DMS53 treated with DMSO at 0.1 percent for 48 hours (cell line): ENCODE results near the gene B4GALT2.
A peak's percentile ranks its signal among the peaks of the same experiment; 100 is the strongest.

Experiments used
- DNase-seq: peaks from one replicate; lab custom pipeline; 2025; ENCODE audit not compliant: unreplicated experiment; lab: John Stamatoyannopoulos, UW

The B4GALT2 gene

DNA sequence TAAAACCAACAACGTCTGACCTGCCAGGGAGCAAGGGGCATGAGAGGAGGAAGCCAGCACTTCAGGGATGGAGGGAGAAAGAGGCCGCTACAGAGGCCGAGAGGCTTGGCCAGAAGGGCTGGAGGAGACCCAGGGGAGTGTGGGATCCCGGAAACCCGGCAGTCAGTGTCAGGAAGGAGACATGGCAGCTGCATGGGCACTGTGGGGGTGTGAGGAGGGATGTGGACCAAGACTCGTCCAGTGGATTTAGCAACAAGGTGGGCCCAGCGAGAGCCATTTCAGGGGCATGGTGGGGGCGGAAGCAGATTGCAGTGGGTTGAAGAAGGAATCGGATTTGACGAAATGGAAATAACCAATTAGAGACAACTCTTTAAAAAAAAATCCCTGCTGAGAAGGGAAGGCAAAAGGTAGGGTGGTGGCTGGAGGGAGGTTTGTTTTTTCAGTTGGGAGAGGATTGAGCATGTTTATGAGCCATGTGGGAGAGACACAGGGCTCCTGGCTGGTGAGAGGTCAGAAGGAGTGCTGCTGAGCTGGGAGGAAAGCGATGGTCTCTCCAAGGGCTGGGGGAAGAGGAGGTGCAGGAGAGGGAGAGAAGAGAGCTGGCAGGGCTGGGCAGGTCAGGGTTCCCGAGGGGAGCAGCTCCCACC is 4.4 kb downstream of the B4GALT2 start:
- no peak for DNase-seq

DNA sequence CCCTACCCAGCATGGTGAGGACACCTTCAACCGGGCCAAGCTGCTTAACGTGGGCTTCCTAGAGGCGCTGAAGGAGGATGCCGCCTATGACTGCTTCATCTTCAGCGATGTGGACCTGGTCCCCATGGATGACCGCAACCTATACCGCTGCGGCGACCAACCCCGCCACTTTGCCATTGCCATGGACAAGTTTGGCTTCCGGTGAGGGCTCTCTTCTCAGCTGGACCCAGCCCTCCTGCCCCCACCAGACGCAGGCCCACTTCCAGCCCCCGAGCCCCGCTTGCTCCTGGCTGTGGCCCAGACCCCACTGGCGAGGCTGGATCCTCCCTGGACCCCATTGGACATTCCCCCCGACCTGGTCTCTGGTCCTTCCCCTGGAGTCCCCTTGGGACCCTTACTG is 5.8 kb downstream of the B4GALT2 start:
- no peak for DNase-seq

DNA sequence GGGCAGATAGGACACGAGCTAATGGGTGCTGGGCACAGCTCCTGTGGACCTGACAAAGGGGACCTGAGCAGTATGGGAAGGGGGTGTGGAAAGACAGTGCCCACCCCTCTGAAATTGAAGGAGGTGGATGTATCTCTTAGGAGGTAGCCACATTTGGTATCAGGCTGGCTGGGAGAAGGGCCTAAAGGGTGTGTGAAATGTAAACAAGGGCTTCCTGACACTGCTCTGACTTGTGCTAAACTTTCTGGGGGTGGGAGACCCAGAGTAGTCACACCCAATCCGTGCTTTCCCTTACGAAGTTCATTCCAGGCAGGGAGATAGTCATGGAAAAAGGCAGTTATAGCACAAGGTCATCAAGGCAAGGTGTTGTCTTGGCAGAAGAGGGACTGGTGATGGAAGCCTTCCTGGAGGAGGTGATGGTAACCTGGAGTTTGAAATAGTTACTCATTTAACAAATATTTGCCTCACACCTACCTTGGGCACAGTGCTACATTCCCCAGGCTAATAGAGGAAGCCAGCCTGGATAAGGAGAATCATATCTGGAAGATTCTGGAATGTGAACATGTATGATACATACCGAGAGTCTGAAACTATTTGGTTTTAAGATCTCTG is 7.1 kb downstream of the B4GALT2 start:
- no peak for DNase-seq

DNA sequence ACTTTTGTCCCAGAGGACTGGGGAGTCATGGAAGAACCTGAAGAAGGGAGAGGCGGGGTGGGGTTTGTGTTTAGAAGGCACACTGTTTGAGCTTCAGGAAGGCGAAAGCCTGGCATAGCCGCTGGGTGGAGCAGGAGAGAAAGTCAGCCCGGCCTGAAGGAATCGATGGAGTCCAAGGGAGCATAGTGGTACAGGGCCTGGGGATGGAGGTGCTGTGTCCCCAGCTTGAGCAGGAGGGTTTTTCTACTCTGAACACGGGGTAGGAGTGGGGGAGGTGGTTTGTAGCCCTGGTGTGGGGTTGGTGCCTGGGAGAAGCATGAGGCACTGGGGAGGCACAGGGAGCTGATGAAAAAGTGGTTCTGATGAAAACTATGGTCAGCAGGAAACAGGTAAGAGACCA is 7.7 kb downstream of the B4GALT2 start:
- no peak for DNase-seq

DNA sequence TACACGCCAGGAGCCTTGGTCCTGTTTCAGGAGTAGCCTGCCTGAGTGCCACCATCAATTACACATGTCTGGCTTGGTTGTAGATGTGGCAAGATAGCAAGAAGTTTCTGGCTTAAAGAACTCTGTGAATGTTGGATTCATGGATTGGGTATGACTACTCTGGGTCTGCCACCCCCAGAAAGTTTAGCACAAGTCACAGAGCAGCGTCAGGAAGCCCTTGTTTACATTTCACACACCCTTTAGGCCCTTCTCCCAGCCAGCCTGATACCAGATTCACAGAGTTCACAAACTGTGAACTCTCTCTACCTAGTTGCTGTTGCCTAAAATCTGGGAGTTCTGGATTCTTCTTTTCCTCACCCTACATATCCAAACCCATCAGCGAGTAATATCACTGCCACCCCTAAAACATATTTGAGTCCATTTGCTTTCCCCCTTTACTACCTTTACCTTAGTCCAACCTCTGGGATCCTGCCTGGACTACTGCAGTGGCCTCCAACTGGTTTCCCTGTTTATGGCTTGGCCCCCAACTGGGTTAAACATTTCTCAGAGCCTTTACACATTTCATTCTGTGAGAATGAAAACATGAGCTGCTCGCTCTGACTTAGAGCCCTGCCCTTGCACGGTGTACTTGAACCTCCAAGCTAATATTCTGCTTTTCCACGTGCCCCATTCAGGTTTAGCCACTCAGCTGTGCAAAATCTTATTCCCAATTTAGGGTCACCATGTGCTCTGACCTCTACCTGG is 8.3 kb downstream of the B4GALT2 start:
- DNase-seq = no peak

DNA sequence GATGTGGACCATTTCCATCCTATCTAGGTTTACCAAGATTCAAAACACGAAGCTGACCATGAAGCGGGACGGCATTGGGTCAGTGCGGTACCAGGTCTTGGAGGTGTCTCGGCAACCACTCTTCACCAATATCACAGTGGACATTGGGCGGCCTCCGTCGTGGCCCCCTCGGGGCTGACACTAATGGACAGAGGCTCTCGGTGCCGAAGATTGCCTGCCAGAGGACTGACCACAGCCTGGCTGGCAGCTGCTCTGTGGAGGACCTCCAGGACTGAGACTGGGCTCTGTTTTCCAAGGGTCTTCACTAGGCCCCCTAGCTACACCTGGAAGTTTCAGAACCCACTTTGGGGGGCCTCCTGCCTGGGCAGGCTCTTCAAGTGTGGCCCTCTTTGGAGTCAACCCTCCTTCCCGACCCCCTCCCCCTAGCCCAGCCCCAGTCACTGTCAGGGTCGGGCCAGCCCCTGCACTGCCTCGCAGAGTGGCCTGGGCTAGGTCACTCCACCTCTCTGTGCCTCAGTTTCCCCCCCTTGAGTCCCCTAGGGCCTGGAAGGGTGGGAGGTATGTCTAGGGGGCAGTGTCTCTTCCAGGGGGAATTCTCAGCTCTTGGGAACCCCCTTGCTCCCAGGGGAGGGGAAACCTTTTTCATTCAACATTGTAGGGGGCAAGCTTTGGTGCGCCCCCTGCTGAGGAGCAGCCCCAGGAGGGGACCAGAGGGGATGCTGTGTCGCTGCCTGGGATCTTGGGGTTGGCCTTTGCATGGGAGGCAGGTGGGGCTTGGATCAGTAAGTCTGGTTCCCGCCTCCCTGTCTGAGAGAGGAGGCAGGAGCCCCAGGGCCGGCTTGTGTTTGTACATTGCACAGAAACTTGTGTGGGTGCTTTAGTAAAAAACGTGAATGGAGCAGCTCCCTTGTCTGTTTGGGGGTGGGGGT is 11.5 kb downstream of the B4GALT2 start:
- DNase-seq = no peak

DNA sequence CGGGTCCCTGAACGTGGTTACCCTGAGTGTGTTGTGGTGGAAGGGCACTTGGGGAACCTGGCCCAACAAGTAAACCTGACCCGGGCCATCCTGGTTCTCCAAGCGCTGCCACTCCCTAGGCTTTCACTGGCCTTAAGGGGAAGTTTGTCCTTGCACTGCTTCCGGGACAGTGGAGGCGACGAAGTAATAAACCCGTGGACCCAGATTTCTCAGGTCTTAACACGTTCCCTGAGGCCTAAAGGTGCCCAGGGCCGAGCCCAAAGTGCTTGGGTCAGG is 12.1 kb downstream of the B4GALT2 start:
- no peak for DNase-seq

DNA sequence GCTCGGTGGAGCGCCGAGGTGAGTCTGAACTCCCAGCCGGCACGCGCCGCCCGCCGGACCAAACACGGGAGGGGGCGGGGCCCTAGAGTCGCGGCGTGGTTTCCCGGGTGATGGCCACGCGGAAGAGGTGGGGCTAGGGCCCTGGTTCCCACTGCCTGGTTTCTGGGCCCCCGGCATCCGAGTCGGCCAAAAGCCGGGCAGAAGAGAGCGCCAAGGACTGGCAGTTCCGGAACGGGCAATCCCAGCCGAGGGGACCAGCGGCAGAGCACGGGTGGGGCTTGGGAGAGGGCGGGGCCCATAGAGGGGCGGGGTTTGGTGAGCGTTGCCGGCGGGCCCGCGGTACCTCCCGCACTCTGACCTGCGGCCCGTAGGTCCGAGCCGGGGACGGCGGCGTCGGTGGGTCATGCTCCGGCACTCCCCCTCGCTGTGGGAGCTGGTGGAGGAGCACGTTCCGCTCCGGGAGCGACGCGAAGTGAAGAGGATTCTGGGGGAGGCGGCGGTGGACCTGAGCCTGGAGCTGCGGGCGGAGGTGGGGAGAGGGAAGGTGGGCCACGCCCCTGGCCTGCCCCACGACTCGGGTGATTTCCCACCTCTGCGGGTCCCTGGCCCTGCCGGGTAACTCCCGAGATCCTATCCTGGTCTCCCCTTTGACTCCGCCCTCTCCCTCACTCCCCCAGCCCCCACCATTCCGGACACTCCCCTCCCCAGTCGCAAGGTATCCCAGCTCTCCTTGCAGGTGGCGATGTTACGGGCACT is 12.6 kb downstream of the B4GALT2 start, which contains the start of gene CCDC24:
Gene CCDC24 (plus strand): TSS at position 124 of the 756 bp plus-strand sequence. CDS start 280 bp downstream, at position 404.
- peak; percentile 81 for DNase-seq

DNA sequence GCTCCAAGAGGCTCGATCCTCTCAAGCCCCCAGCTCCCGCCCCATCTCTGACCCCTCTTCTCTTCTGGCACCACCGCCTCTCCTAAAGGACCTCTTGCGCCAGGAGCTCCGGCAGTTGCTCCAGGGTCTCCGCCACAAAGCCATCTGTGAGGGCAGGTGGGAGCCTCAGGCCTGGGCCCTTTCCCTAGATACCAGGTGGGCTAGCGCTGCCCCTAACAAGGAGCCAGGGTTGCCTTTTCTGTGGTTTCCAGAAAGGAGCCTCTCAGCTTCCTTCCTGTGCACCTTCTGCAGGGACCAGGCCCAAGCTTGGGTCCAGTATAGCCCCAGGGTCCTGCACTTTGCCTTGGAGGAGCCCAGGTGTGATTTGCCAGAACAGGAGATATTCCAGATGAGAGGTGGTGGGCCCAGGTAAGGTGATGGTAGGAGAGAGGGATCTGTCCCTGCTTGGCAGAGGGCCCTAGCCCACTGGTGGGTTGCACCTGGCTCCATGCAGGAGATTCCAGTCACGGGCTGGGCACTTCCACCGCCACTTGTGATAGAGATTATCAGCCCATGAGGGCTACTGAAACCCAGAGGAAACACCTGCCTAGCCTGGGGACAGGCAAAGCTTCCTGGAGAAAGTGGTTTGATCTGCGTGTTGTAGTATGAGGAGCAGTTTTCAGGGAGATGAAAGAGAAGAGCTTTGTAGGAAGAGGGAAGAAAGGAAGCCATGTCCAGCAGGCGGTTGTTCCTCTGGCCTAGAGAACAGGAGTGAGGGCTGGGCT is 13.4 kb downstream of the B4GALT2 start:
- no peak for DNase-seq

DNA sequence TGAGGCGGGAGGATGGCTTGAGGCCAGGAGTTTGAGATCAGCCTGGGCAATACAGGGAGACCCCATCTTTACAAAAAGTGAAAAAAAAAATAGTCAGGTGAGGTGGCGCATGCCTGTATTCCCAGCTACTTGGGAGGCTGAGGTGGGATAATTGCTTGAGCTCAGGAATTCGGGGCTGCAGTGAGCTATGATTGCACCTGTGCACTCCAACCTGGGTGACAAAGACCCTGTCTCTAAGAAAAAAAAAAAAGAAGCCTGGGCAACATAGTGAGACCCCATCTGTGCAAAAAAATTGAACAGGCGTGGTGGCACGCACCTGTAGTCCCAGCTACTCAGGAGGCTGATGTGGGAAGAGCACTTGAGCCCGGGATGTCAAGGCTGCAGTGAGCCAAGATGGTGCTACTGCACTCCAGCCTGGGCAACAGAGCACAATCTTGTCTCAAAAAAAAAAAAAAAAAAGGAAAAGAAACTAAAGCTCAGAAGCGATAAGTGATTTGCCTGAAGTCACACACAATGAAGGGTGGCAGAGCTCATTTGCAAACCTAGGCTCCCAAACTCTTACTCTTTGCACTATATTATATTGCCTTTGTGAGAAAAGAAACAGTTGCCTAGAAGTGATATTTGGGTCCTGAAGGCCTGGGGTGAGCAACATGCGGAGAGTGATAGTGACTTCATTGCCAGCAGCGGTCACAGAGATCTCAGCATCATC is 14.3 kb downstream of the B4GALT2 start:
- DNase-seq = no peak

DNA sequence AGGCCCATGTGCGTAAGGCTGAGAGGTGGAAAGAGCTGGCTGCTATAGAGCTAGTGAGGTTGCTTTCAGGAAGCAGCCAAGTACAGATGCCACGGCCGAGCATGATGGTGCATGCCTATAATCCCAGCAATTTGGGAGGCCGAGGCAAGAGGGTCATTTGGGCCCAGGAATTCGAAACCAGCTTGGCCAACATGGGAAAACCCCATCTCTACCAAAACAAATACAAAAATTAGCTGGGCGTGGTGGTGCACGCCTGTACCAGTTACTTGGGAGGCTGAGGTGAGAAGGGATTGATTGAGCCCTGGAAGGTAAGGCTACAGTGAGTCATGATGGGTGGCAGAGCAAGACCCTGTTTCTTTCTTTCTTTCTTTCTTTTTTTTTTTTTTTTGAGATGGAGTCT is 15.1 kb downstream of the B4GALT2 start:
- DNase-seq = no peak

DNA sequence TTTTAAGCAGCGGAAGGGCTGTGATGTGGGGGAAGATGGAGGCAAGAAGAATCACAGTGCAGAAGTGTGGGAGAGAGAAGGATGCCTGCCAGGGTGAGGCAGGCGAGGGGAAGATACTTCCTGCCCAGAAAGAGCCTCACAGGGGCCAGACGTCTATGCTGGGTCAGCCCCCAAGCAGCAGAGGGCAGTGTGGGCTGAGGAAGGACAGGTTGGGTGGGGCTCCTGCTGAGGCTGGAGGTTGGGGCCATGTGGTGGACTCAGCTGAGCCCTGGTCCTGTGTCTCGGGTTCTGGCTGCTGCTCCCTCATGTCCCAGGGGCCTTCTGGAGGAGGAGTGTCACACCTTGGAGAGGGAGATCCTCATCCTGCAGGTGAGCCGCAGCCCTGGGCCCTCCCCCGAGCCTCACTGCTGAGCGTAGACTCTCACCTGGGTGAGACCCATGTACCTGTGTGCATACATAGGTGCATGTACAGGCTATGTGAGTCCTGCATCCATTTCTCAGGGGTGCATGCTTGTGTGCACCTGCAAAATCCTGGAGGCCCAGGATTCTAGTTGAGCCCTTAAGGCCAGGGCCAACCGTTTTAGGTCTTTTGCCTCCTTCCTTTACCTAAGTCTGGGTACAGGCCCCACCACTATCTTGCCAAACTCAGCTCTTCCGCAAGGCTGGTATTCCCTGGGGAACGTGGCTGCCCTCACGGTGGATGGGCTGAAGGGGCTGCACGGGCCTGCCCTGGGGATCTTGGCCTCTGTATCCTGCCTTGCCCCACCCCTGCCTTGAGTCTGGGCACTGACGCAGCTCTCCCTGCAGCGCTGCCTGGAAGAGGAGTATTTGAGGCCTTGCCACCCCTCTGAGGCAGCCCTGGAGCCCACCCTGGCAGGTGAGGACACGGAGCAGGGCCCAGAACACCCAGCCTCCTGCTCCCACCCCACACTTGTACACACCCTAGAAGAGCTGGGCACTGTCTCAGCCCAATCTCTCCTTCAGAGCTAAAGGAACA is 16.1 kb downstream of the B4GALT2 start:
- no peak for DNase-seq

DNA sequence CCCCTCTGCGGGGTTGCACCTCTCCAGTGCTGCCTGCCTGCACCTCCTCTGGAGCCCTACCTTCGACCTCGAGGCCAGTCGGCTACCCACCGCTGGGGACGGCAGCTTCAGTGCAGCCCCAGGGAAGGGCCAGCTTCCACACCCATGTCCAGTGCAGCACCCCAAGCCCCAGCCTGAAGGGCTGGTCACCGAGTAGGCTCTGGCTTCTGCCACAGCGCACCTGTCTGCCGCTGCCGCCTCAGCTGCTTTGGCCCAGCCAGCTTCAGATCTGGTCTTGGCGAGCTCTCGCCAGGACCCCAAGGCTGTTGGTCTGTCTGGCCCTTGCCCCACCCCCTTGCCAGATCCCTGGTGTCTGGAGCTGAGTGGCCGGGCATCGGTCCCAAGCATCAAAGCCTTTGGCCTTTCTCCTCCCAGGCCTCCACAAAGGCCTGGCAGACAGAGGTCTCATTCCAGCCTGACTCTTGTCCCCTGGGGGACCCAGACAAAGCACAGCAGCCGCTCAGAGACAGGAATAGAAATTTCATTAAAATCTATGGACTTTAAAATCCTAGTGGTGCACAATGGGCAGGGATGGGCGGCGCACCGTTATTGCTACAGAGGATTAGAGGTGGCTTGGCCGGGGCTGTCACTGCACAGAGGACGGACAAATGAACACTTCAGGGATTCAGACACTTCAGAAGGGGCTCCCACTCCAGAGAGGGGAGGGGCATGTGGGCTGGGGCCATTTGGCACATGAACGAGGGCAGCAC is 17.1 kb downstream of the B4GALT2 start:
- DNase-seq = no peak

DNA sequence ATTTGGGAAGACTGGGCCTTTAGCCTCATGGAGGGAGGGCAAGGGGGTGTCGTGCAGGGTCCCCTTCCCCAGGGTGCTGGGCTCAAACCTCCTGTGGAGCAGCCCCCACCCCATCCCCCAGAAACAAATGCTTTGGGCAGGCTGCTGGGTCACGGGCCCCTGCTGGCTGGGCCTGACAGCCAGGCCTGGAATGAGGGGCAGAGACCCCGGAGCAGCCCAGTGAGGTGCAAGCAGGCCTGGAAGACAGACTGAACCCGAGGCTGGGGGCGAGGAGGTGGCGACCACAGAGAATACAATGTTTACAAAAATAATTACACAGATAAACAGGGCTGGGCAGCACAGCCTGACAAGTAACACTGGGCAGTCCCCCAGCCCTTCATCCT is 17.7 kb downstream of the B4GALT2 start:
- DNase-seq = no peak

DNA sequence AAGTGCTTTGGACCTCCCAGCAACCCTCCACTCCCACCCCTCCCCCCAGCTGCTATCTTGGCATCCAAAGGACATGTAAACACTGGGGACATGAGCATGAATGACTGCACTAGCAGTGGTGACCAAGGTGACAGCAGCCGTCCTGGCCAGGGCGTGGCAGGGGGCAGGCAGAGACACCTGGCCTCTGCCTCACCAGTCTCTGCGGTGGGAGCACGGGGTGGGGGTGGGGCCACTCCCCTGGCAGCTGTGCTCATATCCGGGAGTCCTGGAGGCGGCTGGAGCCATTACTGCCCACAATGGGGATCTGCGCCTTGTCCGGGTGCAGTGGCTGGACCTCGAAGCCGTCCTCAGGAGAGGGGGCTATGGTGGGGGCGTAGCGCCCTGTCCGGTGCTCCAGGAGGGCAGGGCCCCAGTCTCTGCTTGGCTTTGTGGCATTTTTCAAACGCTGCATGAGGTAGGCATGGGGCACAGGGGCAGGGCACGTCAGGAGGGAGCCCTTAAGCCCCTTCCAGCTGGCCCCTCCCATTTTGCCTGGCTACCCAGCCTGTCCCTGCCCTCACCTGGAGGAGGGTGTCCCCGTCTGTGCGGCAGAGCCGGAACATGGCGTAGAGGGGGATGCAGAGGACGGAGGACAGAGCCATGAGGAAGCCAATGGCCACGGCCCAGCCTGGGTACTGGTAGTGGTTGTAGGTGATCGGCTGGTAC is 18.4 kb downstream of the B4GALT2 start:
- peak; percentile 68 for DNase-seq

DNA sequence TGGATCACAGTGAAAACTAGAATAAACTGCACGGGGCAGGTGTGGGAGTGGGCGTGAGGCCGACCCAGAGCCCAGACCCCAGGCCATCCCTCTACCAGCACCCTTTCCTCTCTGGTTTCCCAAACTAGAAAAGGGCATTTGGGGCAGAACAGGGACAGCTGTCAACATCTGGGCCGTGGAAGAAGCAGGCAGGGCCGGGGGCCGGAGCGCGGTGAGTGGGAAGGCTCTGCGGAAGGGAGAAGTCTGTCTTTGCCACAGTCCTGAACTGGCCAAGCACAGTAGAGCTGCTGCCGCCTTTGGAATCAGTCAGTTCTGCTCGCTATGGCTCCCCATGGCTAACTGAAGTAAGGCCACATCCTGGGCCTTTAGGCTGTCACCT is 19.0 kb downstream of the B4GALT2 start:
- DNase-seq = no peak

DNA sequence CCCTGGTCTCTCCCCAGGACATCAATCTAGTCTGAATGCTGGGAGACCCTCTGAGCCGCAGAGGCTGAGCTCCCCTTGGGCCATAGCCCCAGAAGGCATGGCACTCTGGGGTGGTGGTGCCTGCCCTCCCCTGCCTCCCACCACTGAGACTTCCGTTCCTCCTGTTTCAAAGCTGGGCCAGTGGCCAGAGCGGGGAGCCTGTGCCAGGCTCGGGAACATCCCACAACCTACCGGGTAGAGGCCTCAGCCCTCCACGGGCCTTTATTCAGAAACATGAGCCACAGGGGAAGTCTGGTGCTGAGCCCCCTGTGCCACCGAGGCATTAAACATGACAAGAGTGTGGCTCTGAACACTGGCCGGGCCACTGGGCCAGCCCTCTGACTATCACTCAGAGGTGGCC is 20.4 kb downstream of the B4GALT2 start:
- DNase-seq = no peak
